ENCODE data around the gene CSMD2.

CSMD2 gene

GRCh38 chr1:33692206-33693188 is 472.5 kb downstream of the CSMD2 start:
- no peak overlapping the region for H3K4me3 ChIP-seq (ENCODE audit: low read depth, low read length)
- TF ChIP-seq CTCF (IDR thresholded peaks at IDR 0.05; ENCODE audit: control insufficient read depth, extremely low read depth, insufficient read depth): no peak
- no peak for DNase-seq (ENCODE audit: low read depth)

GRCh38 chr1:33687000-33687399 is 478.0 kb downstream of the CSMD2 start:
- TF ChIP-seq CTCF (IDR thresholded peaks at IDR 0.05; ENCODE audit: control insufficient read depth, extremely low read depth, insufficient read depth): no peak
- H3K4me3 ChIP-seq (ENCODE audit: low read depth, low read length): no peak overlapping the region
- peak; percentile 91 for DNase-seq (ENCODE audit: low read depth)

GRCh38 chr1:33686551-33686950 is 478.5 kb downstream of the CSMD2 start:
- no peak for DNase-seq (ENCODE audit: low read depth)
- TF ChIP-seq CTCF (IDR thresholded peaks at IDR 0.05; ENCODE audit: control insufficient read depth, extremely low read depth, insufficient read depth): no peak
- H3K4me3 ChIP-seq (ENCODE audit: low read depth, low read length): no peak overlapping the region

GRCh38 chr1:33685256-33685655 is 479.8 kb downstream of the CSMD2 start:
- no peak overlapping the region for H3K4me3 ChIP-seq (ENCODE audit: low read depth, low read length)
- TF ChIP-seq CTCF (IDR thresholded peaks at IDR 0.05; ENCODE audit: control insufficient read depth, extremely low read depth, insufficient read depth): no peak
- no peak for DNase-seq (ENCODE audit: low read depth)

GRCh38 chr1:33684396-33685179 is 480.4 kb downstream of the CSMD2 start:
- no peak for DNase-seq (ENCODE audit: low read depth)
- no peak overlapping the region for H3K4me3 ChIP-seq (ENCODE audit: low read depth, low read length)
- no peak for TF ChIP-seq CTCF (IDR thresholded peaks at IDR 0.05; ENCODE audit: control insufficient read depth, extremely low read depth, insufficient read depth)

- no peak for DNase-seq (ENCODE audit: low read depth)
- no peak overlapping the region for H3K4me3 ChIP-seq (ENCODE audit: low read depth, low read length)
- TF ChIP-seq CTCF (IDR thresholded peaks at IDR 0.05; ENCODE audit: control insufficient read depth, extremely low read depth, insufficient read depth): no peak
Observed at GRCh38 chr1:33683913-33684312, 481.1 kb downstream of the CSMD2 start.

All from LNCaP clone FGC (cell line).